B cell (primary cell): ENCODE results near the gene DDIT4.
"Not testable (repeated sequence)": the region's sequence is repeated elsewhere in the genome, so short reads cannot be mapped to it uniquely, and the experiment has no call there.

Experiments used
- CTCF ChIP-seq: fragments of 200-600 bp; IDR thresholded peaks from one replicate; pipeline ENCODE4 v1.8.0; 2022; ENCODE audit warnings: antibody characterized with exemption, mild to moderate bottlenecking
- EZH2 ChIP-seq: IDR thresholded peaks from 2 replicates; pipeline ENCODE4 v1.6.1; 2012; ENCODE audit warnings: borderline replicate concordance, low read depth, mild to moderate bottlenecking, moderate library complexity, low read length; ENCODE audit not compliant: insufficient read depth, poor library complexity, severe bottlenecking

DNA sequence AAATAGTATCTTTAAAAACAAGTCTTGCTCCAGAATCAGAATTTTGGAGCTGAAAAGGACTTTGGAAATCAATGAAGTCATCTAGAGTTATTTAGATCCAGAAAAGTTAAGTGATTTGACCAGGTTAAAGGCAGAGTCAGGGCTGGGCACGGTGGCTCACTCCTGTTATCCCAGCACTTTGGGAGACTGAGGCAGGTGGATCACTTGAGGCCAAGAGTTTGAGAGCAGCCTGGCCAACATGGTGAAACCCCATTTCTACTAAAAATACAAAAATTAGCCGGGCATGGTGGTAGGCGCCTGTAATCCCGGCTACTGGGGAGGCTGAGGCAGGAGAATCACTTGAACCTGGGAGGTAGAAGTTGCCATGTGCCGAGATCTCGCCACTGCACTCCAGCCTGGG lies 49.5 kb upstream of the DDIT4 start:
- not testable (repeated sequence) for TF ChIP-seq CTCF, EZH2
